Cardiac muscle cell (in vitro differentiated cells and primary cell): ENCODE results near the gene MAPK10. TPM values are rescaled to one million over a fixed set of nuclear protein-coding genes. Genes with fewer than 3 reads are reported as not detected.

Experiments
- DNase-seq, 2 donors: peaks; one replicate each; pipeline versions ENCODE4 v3.0.0 to v3.0.0-alpha.2; 2010 to 2017; ENCODE audit warnings: low read depth in 1 of 2, low spot score in 1 of 2
- H3K27ac ChIP-seq: fragments of 200-600 bp; sonication (generic); 2 replicates; pipeline ENCODE4 v1.5.1; 2016
- H3K27me3 ChIP-seq: fragments of 200-600 bp; sonication (generic); 2 replicates; pipeline ENCODE4 v1.6.0; 2016; ENCODE audit warnings: control low read depth
- H3K36me3 ChIP-seq: fragments of 200-600 bp; sonication (generic); 2 replicates; pipeline ENCODE4 v1.5.1; 2016; ENCODE audit warnings: control low read depth
- H3K4me1 ChIP-seq: fragments of 200-600 bp; sonication (generic); 2 replicates; pipeline ENCODE4 v1.8.1; 2017; ENCODE audit warnings: low read depth, mild to moderate bottlenecking, mixed run types
- H3K4me3 ChIP-seq: fragments of 200-600 bp; sonication (generic); 2 replicates; pipeline ENCODE4 v1.5.1; 2016; ENCODE audit warnings: mild to moderate bottlenecking
- H3K9me3 ChIP-seq: fragments of 200-600 bp; sonication (generic); 2 replicates; pipeline ENCODE4 v1.5.1; 2017; ENCODE audit warnings: low read depth, mild to moderate bottlenecking, control low read depth
- polyA plus RNA-seq: library from polyadenylated mRNA; unstranded; fragments of >200 nt; fragmentation: Nextera tagmentation; extraction: Ambion mirVana; gene quantifications from 2 replicates; pipeline ENCODE4 v1.2.1, GENCODE V29; 2016
- total RNA-seq: library from RNA; depleted of rRNA; stranded (reverse); fragments of >200 nt; gene quantifications from 2 replicates; pipeline ENCODE4 v1.2.3, GENCODE V29; 2016
- TF ChIP-seq, protein P1 (sequence below): IDR thresholded peaks from 2 replicates; pipeline ENCODE4 v1.5.1; 2012; ENCODE audit warnings: low read depth, mild to moderate bottlenecking, low read length

Gene MAPK10
- total and polyA plus RNA-seq, 2 experiments from 2014 or later, result 13.9 to 22.8 TPM

DNA sequence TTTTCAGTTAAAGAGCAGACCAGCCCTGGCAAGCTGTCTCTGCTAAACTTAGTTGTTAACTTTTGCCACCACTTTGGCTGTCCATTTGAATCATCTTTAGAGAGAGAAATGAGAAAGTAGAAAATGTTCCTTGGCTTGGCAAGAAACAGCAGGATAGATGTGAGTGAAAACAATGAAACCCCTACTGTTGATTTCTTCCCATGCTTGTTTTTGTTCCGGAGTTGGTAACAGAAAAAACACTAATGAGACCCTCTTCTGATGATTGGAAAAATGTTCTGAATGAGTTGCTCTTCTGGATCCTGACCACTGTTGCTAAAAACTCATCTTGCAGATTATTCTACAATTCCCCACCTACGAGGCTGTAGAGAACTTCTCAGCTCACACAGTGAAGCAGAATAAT, 203.3 kb downstream of the MAPK10 start:
- no peaks in the 10 kb centered on the region for H3K9me3 ChIP-seq
- no peak overlapping the region for H3K27ac ChIP-seq
- no peak for DNase-seq
- H3K4me1 ChIP-seq, result no peaks in the 10 kb centered on the region
- no peaks in the 10 kb centered on the region for H3K27me3 ChIP-seq
- no peaks in the 10 kb centered on the region for H3K36me3 ChIP-seq
- H3K4me3 ChIP-seq, result no peak overlapping the region
- TF ChIP-seq, protein P1, sequence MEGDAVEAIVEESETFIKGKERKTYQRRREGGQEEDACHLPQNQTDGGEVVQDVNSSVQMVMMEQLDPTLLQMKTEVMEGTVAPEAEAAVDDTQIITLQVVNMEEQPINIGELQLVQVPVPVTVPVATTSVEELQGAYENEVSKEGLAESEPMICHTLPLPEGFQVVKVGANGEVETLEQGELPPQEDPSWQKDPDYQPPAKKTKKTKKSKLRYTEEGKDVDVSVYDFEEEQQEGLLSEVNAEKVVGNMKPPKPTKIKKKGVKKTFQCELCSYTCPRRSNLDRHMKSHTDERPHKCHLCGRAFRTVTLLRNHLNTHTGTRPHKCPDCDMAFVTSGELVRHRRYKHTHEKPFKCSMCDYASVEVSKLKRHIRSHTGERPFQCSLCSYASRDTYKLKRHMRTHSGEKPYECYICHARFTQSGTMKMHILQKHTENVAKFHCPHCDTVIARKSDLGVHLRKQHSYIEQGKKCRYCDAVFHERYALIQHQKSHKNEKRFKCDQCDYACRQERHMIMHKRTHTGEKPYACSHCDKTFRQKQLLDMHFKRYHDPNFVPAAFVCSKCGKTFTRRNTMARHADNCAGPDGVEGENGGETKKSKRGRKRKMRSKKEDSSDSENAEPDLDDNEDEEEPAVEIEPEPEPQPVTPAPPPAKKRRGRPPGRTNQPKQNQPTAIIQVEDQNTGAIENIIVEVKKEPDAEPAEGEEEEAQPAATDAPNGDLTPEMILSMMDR, result no peak

DNA sequence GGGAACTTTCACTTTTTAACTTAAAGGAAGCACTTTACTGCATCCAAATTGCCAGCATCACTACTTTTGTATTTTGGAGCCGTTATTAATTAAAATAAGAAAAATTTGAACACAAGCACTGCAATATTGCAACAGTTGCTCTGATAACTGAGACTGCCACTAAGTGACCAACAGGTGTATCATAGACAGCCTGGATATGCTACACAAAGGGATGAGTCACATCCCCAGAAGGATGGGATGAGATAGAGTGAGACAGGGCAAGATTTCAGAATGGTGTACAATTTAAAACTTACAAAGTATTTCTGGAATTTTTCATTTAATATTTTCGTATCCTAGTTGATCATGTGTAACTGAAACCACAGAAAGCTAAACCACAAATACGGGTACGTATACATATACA, 204.1 kb downstream of the MAPK10 start:
- no peak overlapping the region for H3K27ac ChIP-seq
- H3K9me3 ChIP-seq, result no peaks in the 10 kb centered on the region
- H3K4me1 ChIP-seq, result no peaks in the 10 kb centered on the region
- no peak for DNase-seq
- TF ChIP-seq, protein P1, result no peak
- H3K4me3 ChIP-seq, result no peak overlapping the region
- H3K36me3 ChIP-seq, result no peaks in the 10 kb centered on the region
- H3K27me3 ChIP-seq, result no peaks in the 10 kb centered on the region

DNA sequence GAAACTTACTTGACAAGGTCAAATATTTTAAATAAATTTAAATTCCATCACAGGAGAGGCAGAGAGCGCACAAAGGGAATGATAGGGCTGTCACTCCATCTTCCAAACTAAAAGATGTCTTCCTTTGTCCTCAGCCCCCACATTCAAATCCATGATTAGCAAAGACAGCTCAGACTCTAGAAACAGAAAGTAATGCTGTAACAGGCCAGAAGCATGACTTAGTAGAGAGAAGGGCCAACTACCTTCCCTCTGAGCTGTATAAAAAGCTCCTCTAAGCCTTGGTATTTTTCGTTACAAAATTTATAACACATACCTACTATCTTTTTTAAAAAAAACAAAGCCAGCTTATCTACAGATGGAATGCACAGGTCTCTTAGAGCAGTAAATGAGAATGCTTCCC, 207.4 kb downstream of the MAPK10 start:
- TF ChIP-seq, protein P1, result no peak
- Histone ChIP-seq H3K27ac (no peak overlapping the region), H3K9me3 (no peaks in the 10 kb centered on the region), H3K36me3 (no peaks in the 10 kb centered on the region), H3K4me1 (no peaks in the 10 kb centered on the region), H3K27me3 (no peaks in the 10 kb centered on the region), H3K4me3 (no peak overlapping the region)
- no peak for DNase-seq

DNA sequence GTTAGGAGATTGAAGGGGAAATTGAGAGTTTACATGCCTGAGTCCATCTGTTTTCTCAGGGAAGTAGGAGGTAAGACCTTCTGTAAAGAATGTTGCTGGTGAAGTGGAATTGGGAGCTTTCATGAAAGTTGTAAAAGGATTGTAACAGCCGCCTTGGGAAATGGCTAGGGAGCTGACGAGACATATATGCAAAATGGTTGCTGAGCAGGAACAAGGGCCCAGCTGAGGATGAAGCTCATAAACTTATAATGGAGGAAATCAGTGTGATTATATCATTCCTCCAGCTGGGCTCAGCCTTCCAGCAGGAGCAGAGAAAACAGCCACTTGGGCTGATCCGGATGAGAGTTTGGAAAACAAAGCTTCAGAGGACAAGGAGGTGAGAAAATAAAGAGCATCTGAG, 208.7 kb downstream of the MAPK10 start:
- no peaks in the 10 kb centered on the region for H3K36me3 ChIP-seq
- H3K4me1 ChIP-seq, result no peaks in the 10 kb centered on the region
- H3K27ac ChIP-seq, result no peak overlapping the region
- DNase-seq, result no peak
- no peaks in the 10 kb centered on the region for H3K27me3 ChIP-seq
- H3K4me3 ChIP-seq, result no peak overlapping the region
- H3K9me3 ChIP-seq, result no peaks in the 10 kb centered on the region
- TF ChIP-seq, protein P1, result no peak

DNA sequence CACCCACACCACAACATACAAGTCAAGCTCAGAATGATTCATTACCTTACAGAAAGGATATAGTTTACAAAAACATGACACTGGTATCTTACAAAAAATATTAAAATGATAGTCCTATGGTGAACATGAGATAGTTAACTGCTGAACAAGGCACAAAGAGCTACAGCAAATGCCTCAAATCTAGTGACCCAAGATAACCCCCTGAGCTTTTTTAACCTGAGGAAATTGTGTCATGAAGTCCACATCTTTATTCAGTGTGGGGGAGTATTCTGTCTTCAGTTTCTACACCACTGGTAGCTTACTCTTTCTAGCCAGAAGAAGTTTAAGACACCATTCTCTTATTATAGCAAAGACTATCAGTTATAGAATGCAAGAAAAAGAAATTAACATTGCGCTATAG, 218.7 kb downstream of the MAPK10 start:
- H3K36me3 ChIP-seq, result no peaks in the 10 kb centered on the region
- no peak for DNase-seq
- no peak overlapping the region for H3K4me3 ChIP-seq
- H3K4me1 ChIP-seq, result no peaks in the 10 kb centered on the region
- H3K27ac ChIP-seq, result no peak overlapping the region
- no peaks in the 10 kb centered on the region for H3K27me3 ChIP-seq
- no peaks in the 10 kb centered on the region for H3K9me3 ChIP-seq
- TF ChIP-seq, protein P1, result no peak

DNA sequence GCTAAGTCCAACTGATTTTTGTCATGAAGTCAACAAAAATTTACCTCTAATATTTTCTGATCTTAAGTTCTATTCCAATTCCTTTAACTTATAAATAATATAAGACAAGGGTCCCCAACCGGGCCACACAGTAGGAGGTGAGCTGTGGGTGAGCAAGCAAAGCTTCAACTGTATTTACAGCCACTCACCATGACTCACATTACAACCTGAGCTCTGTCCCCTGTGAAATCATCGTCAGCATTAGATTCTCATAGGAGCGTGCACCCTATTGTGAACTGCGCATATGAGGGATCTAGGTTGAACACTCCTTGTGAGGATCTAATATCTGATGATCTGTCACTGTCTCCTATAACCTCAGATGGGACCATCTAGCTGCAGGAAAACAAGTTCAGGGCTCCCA, 227.4 kb downstream of the MAPK10 start:
- Histone ChIP-seq H3K36me3 (no peaks in the 10 kb centered on the region), H3K4me3 (no peak overlapping the region), H3K9me3 (no peaks in the 10 kb centered on the region), H3K27me3 (no peaks in the 10 kb centered on the region), H3K27ac (no peak overlapping the region), H3K4me1 (no peaks in the 10 kb centered on the region)
- TF ChIP-seq, protein P1, result no peak
- DNase-seq, result no peak
